ENCODE results near the gene BEND4. TPM values are rescaled to one million over a fixed set of nuclear protein-coding genes. Genes with fewer than 3 reads are reported as not detected.

The BEND4 gene
- total and polyA plus RNA-seq, 2 of the 4 experiments (the other 2 are of a cell fraction), result not detected

DNA sequence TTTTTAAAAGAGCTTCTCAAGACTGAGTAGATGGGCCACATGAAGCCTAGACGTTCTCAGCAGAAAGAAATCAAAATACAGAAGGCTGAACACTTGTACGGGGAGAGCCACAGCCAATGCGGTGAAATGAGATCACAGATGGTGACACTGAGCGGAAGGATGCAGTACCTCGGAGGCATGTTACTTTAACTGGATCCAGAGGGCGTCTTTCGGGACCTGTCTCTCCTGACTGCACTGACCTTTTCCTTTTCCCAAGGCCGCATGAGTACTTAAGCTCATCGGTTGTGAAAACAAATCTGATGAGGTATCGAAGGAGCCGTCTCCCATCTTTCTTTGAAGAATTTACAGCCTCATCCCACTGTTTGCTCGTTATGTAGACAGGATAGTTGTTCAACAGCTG lies 32.6 kb downstream of the BEND4 start:
- Histone ChIP-seq H4K5ac (ENCODE audit: low read depth, low read length) (no peak overlapping the region), H3K14ac (replicated peaks; ENCODE audit: low read depth, low read length) (no peak overlapping the region), H3K79me1 (ENCODE audit: low read depth in 1 of 2, low read length in 2 of 2) (no peaks in the 10 kb centered on the region), H2AK5ac (ENCODE audit: low read depth, low read length) (no peak overlapping the region), H4K91ac (ENCODE audit: insufficient read depth, low read depth, low read length) (no peak overlapping the region), H2AFZ (replicated peaks; ENCODE audit: low read length, poor library complexity) (no peak overlapping the region), H3K56ac (ENCODE audit: extremely low read depth, insufficient read depth, low read length) (no peak overlapping the region), H3K27me3 (ENCODE audit: control insufficient read depth, insufficient read depth, low read length) (peaks cover 11% of the 10 kb centered on the region), H2AK9ac (replicated peaks; ENCODE audit: low read depth, low read length, poor library complexity) (no peak overlapping the region), H3K9me1 (ENCODE audit: insufficient read depth, low read length) (no peaks in the 10 kb centered on the region), H3K18ac (ENCODE audit: low read depth, low read length) (no peak overlapping the region), H2BK5ac (ENCODE audit: low read depth, low read length, poor library complexity, severe bottlenecking) (no peak overlapping the region), H3K27ac (ENCODE audit: insufficient read depth, low read length) (no peak overlapping the region), H3K4me3 (ENCODE audit: insufficient read depth, low read depth, low read length) (no peak overlapping the region), H3K36me3 (ENCODE audit: control insufficient read depth, insufficient read depth, low read length) (no peaks in the 10 kb centered on the region), H2BK20ac (ENCODE audit: low read depth, low read length) (no peak overlapping the region), H3K4ac (ENCODE audit: low read depth, low read length) (no peak overlapping the region), H3K4me2 (ENCODE audit: low read depth, low read length) (no peak overlapping the region), H2BK120ac (ENCODE audit: low read depth, low read length) (no peak overlapping the region), H4K8ac (ENCODE audit: low read depth in 2 of 2, low read length in 2 of 2) (no peak overlapping the region), H3K4me1 (ENCODE audit: control insufficient read depth, insufficient read depth, low read length) (no peaks in the 10 kb centered on the region), H3K9me3 (ENCODE audit: control insufficient read depth, insufficient read depth, low read length) (no peaks in the 10 kb centered on the region), H2BK15ac (ENCODE audit: low read depth, low read length) (no peak overlapping the region), H4K20me1 (ENCODE audit: insufficient read depth, low read length) (no peaks in the 10 kb centered on the region), H3K9ac (ENCODE audit: low read depth, low read length) (no peak overlapping the region), H3K23ac (ENCODE audit: low read depth, low read length) (no peak overlapping the region)
- dilution Hi-C loops (cut with HindIII; ENCODE audit: low sequenced_read_pairs, unreplicated experiment) (no loop called here), in situ Hi-C loops (cut with MboI; ENCODE audit: low sequenced_read_pairs) (no loop called here), intact Hi-C loops (cut with micrococcal nuclease) (no loop called here)
- DNase-seq (no peak), ATAC-seq (ENCODE audit: low read depth) (no peak)
- ChIA-PET CTCF (no interaction called here), POLR2A (ENCODE audit: unreplicated experiment) (no interaction called here)
- BruUV-seq (replicated peaks), result no TSS peak
- WGBS, 2 experiments (ENCODE audit: extremely low coverage in 2 of 2, insufficient read length in 1 of 2), result 75% methylated on average over 6 of the region's 12 CpGs; no CpG with 5 or more reads in 1 of the 2 experiments
- TF ChIP-seq MAFK (IDR thresholded peaks at IDR 0.05; ENCODE audit: low read depth, low read length) (no peak), POLR2A (IDR thresholded peaks at IDR 0.05; ENCODE audit: low read depth, low read length) (no peak), MXI1 (IDR thresholded peaks at IDR 0.05; ENCODE audit: borderline replicate concordance, low read depth, low read length) (no peak), MAZ (IDR thresholded peaks at IDR 0.05; ENCODE audit: borderline replicate concordance, low read depth, low read length) (no peak), SMC3 (IDR thresholded peaks at IDR 0.05; ENCODE audit: low read depth, low read length) (no peak), CEBPB (IDR thresholded peaks at IDR 0.05; ENCODE audit: low read depth, low read length) (no peak), RAD21 (IDR thresholded peaks at IDR 0.05; ENCODE audit: low read length) (no peak), RCOR1 (IDR thresholded peaks at IDR 0.05; ENCODE audit: insufficient replicate concordance, low read length) (no peak), RFX5 (IDR thresholded peaks at IDR 0.05; ENCODE audit: low read depth, low read length) (no peak), CHD1 (IDR thresholded peaks at IDR 0.05; ENCODE audit: low read depth, low read length) (no peak), NFE2L2 (IDR thresholded peaks at IDR 0.05; ENCODE audit: low read depth, low read length) (no peak), BHLHE40 (IDR thresholded peaks at IDR 0.05; ENCODE audit: low read depth, low read length) (no peak), FOS (IDR thresholded peaks at IDR 0.05; ENCODE audit: low read depth, low read length) (no peak)
- TF ChIP-seq, protein P1, sequence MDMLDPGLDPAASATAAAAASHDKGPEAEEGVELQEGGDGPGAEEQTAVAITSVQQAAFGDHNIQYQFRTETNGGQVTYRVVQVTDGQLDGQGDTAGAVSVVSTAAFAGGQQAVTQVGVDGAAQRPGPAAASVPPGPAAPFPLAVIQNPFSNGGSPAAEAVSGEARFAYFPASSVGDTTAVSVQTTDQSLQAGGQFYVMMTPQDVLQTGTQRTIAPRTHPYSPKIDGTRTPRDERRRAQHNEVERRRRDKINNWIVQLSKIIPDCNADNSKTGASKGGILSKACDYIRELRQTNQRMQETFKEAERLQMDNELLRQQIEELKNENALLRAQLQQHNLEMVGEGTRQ (IDR thresholded peaks at IDR 0.05; ENCODE audit: low read depth, low read length), result no peak
- TF ChIP-seq, protein P2, sequence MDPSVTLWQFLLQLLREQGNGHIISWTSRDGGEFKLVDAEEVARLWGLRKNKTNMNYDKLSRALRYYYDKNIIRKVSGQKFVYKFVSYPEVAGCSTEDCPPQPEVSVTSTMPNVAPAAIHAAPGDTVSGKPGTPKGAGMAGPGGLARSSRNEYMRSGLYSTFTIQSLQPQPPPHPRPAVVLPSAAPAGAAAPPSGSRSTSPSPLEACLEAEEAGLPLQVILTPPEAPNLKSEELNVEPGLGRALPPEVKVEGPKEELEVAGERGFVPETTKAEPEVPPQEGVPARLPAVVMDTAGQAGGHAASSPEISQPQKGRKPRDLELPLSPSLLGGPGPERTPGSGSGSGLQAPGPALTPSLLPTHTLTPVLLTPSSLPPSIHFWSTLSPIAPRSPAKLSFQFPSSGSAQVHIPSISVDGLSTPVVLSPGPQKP (IDR thresholded peaks at IDR 0.05; ENCODE audit: borderline replicate concordance, low read depth, low read length), result no peak
- TF ChIP-seq, protein P3, sequence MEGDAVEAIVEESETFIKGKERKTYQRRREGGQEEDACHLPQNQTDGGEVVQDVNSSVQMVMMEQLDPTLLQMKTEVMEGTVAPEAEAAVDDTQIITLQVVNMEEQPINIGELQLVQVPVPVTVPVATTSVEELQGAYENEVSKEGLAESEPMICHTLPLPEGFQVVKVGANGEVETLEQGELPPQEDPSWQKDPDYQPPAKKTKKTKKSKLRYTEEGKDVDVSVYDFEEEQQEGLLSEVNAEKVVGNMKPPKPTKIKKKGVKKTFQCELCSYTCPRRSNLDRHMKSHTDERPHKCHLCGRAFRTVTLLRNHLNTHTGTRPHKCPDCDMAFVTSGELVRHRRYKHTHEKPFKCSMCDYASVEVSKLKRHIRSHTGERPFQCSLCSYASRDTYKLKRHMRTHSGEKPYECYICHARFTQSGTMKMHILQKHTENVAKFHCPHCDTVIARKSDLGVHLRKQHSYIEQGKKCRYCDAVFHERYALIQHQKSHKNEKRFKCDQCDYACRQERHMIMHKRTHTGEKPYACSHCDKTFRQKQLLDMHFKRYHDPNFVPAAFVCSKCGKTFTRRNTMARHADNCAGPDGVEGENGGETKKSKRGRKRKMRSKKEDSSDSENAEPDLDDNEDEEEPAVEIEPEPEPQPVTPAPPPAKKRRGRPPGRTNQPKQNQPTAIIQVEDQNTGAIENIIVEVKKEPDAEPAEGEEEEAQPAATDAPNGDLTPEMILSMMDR (conservative IDR thresholded peaks at IDR 0.05; ENCODE audit: low read depth, low read length), result no peak

All from IMR-90 (cell line).